ENCODE data around the gene SLC35E4.

Gene SLC35E4

GRCh38 chr22:30680991-30681770 lies 45.6 kb downstream of the SLC35E4 start:
- no peak for TF ChIP-seq CTCF (IDR thresholded peaks at IDR 0.05; ENCODE audit: low read depth, low read length)
- TF ChIP-seq EZH2phosphoT487 (IDR thresholded peaks at IDR 0.05; ENCODE audit: low read depth), result no peak
- no peaks in the 10 kb centered on the region for H3K36me3 ChIP-seq (replicated peaks; ENCODE audit: low read depth, low read length)
- H4K20me1 ChIP-seq (ENCODE audit: insufficient read depth, low read length), result no peaks in the 10 kb centered on the region
- H3K27me3 ChIP-seq (ENCODE audit: low read depth, low read length), result peaks cover 26% of the 10 kb centered on the region
- no peaks in the 10 kb centered on the region for H3K9me3 ChIP-seq (ENCODE audit: insufficient read depth, low read length)
- peak overlapping the region; percentile 16; the same call in 1 of the 2 replicates for H3K4me2 ChIP-seq (ENCODE audit: low read length)
- no peak overlapping the region for H3K4me3 ChIP-seq (ENCODE audit: low read length)
- H3K27ac ChIP-seq (ENCODE audit: low read length), result no peak overlapping the region
- H3K4me1 ChIP-seq (ENCODE audit: low read length), result peaks cover 10% of the 10 kb centered on the region
- no peak overlapping the region for H3K9ac ChIP-seq (ENCODE audit: low read length)
- no peaks in the 10 kb centered on the region for H3K79me2 ChIP-seq (ENCODE audit: low read length)
- H2AFZ ChIP-seq (ENCODE audit: low read depth, low read length), result no peak overlapping the region

- no peak overlapping the region for H3K4me2 ChIP-seq (ENCODE audit: low read length)
- H2AFZ ChIP-seq (ENCODE audit: low read depth, low read length), result no peak overlapping the region
- H3K4me1 ChIP-seq (ENCODE audit: low read length), result peaks cover 10% of the 10 kb centered on the region
- no peaks in the 10 kb centered on the region for H3K79me2 ChIP-seq (ENCODE audit: low read length)
- no peaks in the 10 kb centered on the region for H3K36me3 ChIP-seq (replicated peaks; ENCODE audit: low read depth, low read length)
- H3K4me3 ChIP-seq (ENCODE audit: low read length), result no peak overlapping the region
- H3K27ac ChIP-seq (ENCODE audit: low read length), result no peak overlapping the region
- no peak for TF ChIP-seq EZH2phosphoT487 (IDR thresholded peaks at IDR 0.05; ENCODE audit: low read depth)
- TF ChIP-seq CTCF (IDR thresholded peaks at IDR 0.05; ENCODE audit: low read depth, low read length), result no peak
- H3K27me3 ChIP-seq (ENCODE audit: low read depth, low read length), result peaks cover 22% of the 10 kb centered on the region
- H4K20me1 ChIP-seq (ENCODE audit: insufficient read depth, low read length), result no peaks in the 10 kb centered on the region
- H3K9ac ChIP-seq (ENCODE audit: low read length), result no peak overlapping the region
- H3K9me3 ChIP-seq (ENCODE audit: insufficient read depth, low read length), result no peaks in the 10 kb centered on the region
Measured at GRCh38 chr22:30681831-30682230, 46.2 kb downstream of the SLC35E4 start.

GRCh38 chr22:30685178-30685577 lies 49.6 kb downstream of the SLC35E4 start:
- no peak overlapping the region for H3K4me3 ChIP-seq (ENCODE audit: low read length)
- peaks cover 10% of the 10 kb centered on the region for H3K4me1 ChIP-seq (ENCODE audit: low read length)
- H3K36me3 ChIP-seq (replicated peaks; ENCODE audit: low read depth, low read length), result no peaks in the 10 kb centered on the region
- H2AFZ ChIP-seq (ENCODE audit: low read depth, low read length), result no peak overlapping the region
- no peaks in the 10 kb centered on the region for H3K79me2 ChIP-seq (ENCODE audit: low read length)
- no peak overlapping the region for H3K27ac ChIP-seq (ENCODE audit: low read length)
- H3K27me3 ChIP-seq (ENCODE audit: low read depth, low read length), result no peaks in the 10 kb centered on the region; the same call in 1 of the 2 replicates
- no peaks in the 10 kb centered on the region for H4K20me1 ChIP-seq (ENCODE audit: insufficient read depth, low read length)
- no peak overlapping the region for H3K4me2 ChIP-seq (ENCODE audit: low read length)
- TF ChIP-seq CTCF (IDR thresholded peaks at IDR 0.05; ENCODE audit: low read depth, low read length) (no peak), EZH2phosphoT487 (IDR thresholded peaks at IDR 0.05; ENCODE audit: low read depth) (no peak)
- H3K9ac ChIP-seq (ENCODE audit: low read length), result no peak overlapping the region
- no peaks in the 10 kb centered on the region for H3K9me3 ChIP-seq (ENCODE audit: insufficient read depth, low read length)

- Histone ChIP-seq H4K20me1 (ENCODE audit: insufficient read depth, low read length) (no peaks in the 10 kb centered on the region), H3K36me3 (replicated peaks; ENCODE audit: low read depth, low read length) (no peaks in the 10 kb centered on the region)
- TF ChIP-seq EZH2phosphoT487 (IDR thresholded peaks at IDR 0.05; ENCODE audit: low read depth), result no peak
- no peak for TF ChIP-seq CTCF (IDR thresholded peaks at IDR 0.05; ENCODE audit: low read depth, low read length)
Measured at GRCh38 chr22:30687358-30687757, 51.8 kb downstream of the SLC35E4 start.

More at GRCh38 chr22:30687358-30687757, 51.8 kb downstream of the SLC35E4 start:
- Histone ChIP-seq H3K9ac (ENCODE audit: low read length) (no peak overlapping the region), H3K4me3 (ENCODE audit: low read length) (no peak overlapping the region), H3K27me3 (ENCODE audit: low read depth, low read length) (peaks cover 9% of the 10 kb centered on the region; the same call in 1 of the 2 replicates), H3K79me2 (ENCODE audit: low read length) (no peaks in the 10 kb centered on the region), H3K4me2 (ENCODE audit: low read length) (no peak overlapping the region), H3K4me1 (ENCODE audit: low read length) (no peaks in the 10 kb centered on the region), H3K9me3 (ENCODE audit: insufficient read depth, low read length) (no peaks in the 10 kb centered on the region), H3K27ac (ENCODE audit: low read length) (no peak overlapping the region), H2AFZ (ENCODE audit: low read depth, low read length) (no peak overlapping the region)
